HG02943 (cell line): ENCODE data around the gene DDX17.

Source experiments
- ATAC-seq: cut with Tn5 transposase; IDR thresholded peaks from one replicate; pipeline ENCODE4 v1.9.1; 2021; ENCODE audit warnings: mild to moderate bottlenecking, low read depth, moderate library complexity; ENCODE audit not compliant: unreplicated experiment

DDX17 gene

DNA sequence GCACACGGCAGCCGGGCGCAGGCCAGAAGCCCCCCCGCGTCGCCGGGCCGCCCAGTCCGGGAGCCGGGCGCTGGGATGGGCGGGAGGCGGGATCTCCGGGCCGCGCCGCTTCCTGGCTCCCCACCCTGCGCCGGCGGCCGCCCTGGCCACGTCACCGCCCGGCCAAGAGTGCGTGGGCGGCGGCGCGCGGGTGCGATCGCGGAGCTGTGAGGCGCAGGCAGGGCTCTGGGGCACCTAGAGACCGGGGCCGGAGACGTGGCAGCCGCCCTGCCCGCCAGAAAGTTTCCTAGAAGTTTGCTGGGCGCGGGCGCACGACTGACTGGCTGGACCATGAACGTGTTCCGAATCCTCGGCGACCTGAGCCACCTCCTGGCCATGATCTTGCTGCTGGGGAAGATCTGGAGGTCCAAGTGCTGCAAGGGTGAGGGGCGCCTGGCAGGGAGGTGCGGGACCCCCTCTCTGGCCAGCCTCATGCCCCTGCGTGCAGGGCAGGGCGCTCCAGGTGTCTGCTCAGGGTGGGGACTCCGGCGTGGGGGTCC, 38.1 kb downstream of the DDX17 start, which contains the start of gene KDELR3:
TSS of gene KDELR3 (plus strand) at position 193 of the 539 bp plus-strand sequence. CDS start at position 331, 138 bp downstream.
- no peak for ATAC-seq

- ATAC-seq, result no peak
Measured at GRCh38 chr22:38467438-38467903, 38.6 kb downstream of the DDX17 start.

- no peak for ATAC-seq
Measured at GRCh38 chr22:38465673-38466490, 40.2 kb downstream of the DDX17 start.

- ATAC-seq, result no peak
Measured at GRCh38 chr22:38464992-38465672, 41.0 kb downstream of the DDX17 start.

GRCh38 chr22:38462960-38463784, 42.9 kb downstream of the DDX17 start:
- ATAC-seq, result no peak

DNA sequence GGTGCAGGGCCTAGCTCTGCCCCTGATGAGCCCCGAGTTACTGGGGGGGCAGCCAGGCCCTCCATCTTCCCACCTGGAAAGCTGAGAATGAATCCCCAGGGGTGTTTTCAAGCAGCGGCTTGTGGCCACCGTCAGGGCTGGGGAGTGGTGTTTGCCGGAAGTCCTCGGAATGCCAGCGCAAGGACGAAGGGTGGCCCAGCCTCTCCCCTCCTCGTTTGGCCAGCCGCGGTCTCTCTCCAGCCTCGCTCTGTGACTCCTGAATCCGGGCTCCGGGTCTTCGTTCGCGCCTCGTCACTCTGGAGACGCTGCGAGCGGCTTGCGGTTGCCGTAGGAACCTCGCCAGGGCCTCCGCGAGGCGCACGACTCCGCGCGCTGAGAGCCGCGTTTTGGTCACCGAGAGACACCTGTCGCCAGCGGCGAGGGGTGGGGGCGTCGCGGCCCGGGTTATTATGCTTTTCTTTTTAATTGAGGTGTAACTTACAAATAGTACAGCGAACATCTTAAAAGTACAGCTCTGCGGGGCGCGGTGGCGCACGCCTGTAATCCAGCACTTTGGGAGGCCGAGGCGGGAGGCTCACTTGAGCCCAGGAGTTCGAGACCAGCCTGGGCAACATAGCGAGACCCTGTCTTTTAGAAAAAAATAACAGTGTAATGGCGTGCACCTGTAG, 44.6 kb downstream of the DDX17 start:
- no peak for ATAC-seq

- ATAC-seq, result no peak
Measured at GRCh38 chr22:38461057-38461413, 45.1 kb downstream of the DDX17 start.

DNA sequence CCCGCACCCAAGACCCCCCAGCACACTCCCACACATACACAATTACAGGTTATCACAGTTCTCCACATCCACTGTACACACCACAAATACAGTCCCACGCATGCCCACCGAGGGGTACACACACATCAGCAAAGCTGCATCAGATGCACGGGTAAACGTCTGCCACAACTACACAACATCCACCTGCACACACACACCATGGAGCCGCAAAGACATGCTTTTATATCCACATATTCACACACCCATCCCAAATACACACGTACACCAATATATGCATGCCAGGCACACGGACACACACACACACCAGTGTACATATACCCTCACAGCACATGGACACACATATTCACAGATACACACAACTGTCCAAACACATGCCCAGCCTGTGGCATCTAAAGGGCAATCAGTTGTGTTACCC, 45.7 kb downstream of the DDX17 start:
- ATAC-seq, result no peak

GRCh38 chr22:38456841-38457699, 49.0 kb downstream of the DDX17 start:
- no peak for ATAC-seq

- no peak for ATAC-seq
Measured at GRCh38 chr22:38456272-38456835, 49.8 kb downstream of the DDX17 start.

DNA sequence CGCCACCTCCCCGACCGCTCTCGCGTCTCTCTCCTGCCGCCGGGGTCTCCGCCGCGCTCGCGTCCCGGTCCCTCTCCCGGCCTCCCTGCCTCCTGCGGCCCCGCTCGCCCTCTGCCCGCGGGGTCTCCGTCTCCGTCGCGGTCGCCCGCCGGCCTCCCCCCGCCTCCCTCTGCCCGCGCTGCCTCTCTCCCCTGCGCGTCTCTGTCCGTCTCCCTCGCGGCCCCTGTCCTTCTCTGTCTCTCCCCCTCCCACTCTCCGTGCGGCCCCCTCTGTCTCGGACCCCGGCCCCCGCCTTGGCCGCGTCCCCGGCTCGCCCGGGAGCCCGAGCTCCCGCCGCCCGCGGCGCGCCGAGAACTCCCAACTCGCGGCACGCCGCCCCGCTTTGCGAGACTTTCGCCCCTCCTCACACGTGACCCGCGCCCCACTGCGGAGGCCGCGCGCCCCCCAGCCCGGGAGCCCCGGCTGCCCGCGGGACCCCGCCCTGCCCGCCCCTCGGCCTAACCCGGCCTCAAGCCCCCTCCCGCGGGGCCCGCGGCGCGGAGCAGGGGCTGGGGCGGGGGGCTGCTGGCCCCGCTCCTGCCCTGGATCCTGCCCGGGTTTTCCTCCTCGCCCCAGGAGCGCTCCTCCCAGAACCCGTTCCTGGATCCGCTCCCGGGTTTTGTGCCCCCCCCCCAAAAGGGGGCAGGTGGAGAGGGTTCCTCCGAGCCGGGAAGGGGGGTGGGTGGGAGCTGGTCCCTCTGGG, 50.4 kb downstream of the DDX17 start:
- ATAC-seq, result no peak

DNA sequence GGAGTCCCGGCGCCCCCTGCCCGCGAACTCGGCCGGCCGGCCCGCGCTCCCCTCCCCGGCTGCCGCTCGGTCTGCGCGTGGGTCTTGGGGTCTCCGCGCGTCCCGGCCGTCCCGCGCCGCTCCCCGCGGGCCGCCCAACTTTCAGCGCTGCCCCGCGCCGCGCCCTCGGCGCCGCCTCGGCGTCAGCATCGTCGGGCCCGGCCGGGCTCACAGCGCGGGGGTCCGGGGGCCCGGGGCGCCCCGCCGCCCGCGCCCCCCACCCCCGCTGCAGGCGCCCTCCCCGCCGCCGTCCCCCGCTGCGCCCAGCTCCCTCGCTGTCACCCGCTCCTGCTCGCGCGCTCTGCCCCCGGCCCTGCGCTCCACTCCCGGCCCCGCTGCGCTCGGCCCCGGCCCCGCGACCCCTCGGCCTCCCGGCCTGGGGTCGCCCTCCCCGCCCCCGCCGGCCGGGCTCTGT, 51.0 kb downstream of the DDX17 start, which contains the start of gene KCNJ4:
TSS of gene KCNJ4 (minus strand) at position 124 of the 454 bp plus-strand sequence. CDS start 27,067 bp downstream, outside the sequence.
- no peak for ATAC-seq

GRCh38 chr22:38454353-38455075, 51.6 kb downstream of the DDX17 start:
- ATAC-seq, result no peak

DNA sequence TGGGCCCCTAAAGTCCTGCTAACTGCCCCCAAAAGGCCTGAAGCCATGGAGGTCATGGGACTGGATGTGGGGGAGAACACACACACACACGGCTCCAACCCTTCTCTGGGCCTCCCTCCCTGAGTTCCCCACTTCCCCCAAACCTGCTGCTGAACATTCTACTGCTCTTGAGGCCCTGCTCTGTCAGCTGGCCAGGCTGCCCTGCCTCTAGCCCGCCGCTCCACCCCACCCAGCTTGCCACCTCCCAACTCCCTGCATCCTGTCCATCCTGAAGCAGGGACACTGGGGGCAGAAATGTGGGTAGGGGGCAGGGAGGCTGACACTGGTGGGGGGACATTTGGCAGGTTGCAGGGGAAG, 52.1 kb downstream of the DDX17 start:
- ATAC-seq, result no peak

GRCh38 chr22:38453066-38453672, 52.9 kb downstream of the DDX17 start:
- no peak for ATAC-seq

DNA sequence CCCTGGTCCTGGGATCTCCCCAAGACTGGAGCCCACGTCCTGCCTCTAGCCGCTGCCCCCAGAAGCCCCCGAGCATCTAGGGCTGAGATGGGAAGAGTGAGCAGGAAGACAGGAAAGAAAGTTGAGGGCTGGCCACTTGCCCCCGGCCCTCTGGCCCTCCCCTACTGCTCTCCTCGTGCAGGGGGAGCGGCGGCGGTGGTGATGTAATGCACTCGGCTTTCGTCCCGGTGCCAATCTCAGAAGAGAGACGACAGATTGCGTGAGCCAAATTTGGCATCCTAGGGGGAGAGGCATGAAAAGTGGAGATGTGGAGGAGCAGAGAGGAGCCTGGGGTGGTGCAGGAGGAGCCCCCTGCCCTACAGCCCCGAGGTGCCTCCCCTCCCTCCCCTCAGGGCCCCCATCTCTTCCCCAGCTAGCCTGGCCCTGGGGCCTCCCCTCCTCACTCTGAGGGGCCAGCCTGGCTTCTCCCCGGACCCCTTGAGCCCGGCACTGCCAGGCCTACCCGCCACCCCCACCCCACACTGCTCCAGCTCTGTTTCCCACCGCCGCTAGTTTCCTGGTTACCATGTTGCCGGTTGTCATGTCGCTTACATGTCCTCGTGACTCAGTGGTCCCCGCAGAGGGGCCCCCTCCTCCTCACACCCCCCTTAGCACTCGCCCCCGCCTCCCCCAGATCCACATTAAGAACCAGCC, 53.6 kb downstream of the DDX17 start:
- no peak for ATAC-seq
